DMS53 treated with DMSO at 0.1 percent for 48 hours (cell line): ENCODE results near the gene EDC3.
A peak's percentile ranks its signal among the peaks of the same experiment; 100 is the strongest.
"Not testable (repeated sequence)": the region's sequence is repeated elsewhere in the genome, so short reads cannot be mapped to it uniquely, and the experiment has no call there.

Experiments
- DNase-seq: peaks from one replicate; lab custom pipeline; 2025; ENCODE audit not compliant: unreplicated experiment; lab: John Stamatoyannopoulos, UW

EDC3 gene

GRCh38 chr15:74695597-74696397 is at the start of gene EDC3:
EDC3 (minus strand) TSS chr15:74696024; CDS start chr15:74675124, 20,900 bp downstream.
- DNase-seq = peak; percentile 41

- no peak for DNase-seq
Measured at GRCh38 chr15:74742422-74742821, 46.6 kb upstream of the EDC3 start.

GRCh38 chr15:74738239-74738638 is 42.4 kb upstream of the EDC3 start:
- not testable (repeated sequence) for DNase-seq

- DNase-seq = no peak
Measured at GRCh38 chr15:74735305-74735704, 39.5 kb upstream of the EDC3 start.

GRCh38 chr15:74733269-74733668 is 37.4 kb upstream of the EDC3 start:
- DNase-seq = no peak

- DNase-seq = no peak
Measured at GRCh38 chr15:74732846-74733245, 37.0 kb upstream of the EDC3 start.

- DNase-seq = no peak
Measured at GRCh38 chr15:74730619-74731316, 34.9 kb upstream of the EDC3 start.

GRCh38 chr15:74729372-74729771 is 33.5 kb upstream of the EDC3 start:
- DNase-seq = not testable (repeated sequence)

- DNase-seq = not testable (repeated sequence)
Measured at GRCh38 chr15:74728699-74729098, 32.9 kb upstream of the EDC3 start.

GRCh38 chr15:74727727-74728126 is 31.9 kb upstream of the EDC3 start:
- DNase-seq = peak; percentile 22

- DNase-seq = peak; percentile 22
Measured at GRCh38 chr15:74726774-74727164, 30.9 kb upstream of the EDC3 start.

GRCh38 chr15:74725845-74726773 is 30.3 kb upstream of the EDC3 start:
- peak; percentile 23 for DNase-seq

- peak; percentile 11 for DNase-seq
Measured at GRCh38 chr15:74725225-74725774, 29.5 kb upstream of the EDC3 start, which contains the start of gene CYP1A1. CYP1A1 (minus strand) TSS chr15:74725528; CDS start chr15:74723097, 2,431 bp downstream.

GRCh38 chr15:74724570-74725224 is 28.9 kb upstream of the EDC3 start:
- no peak for DNase-seq

- DNase-seq = peak; percentile 52
Measured at GRCh38 chr15:74723754-74724334, 28.0 kb upstream of the EDC3 start.

- no peak for DNase-seq
Measured at GRCh38 chr15:74723187-74723586, 27.4 kb upstream of the EDC3 start.

- DNase-seq = no peak
Measured at GRCh38 chr15:74722591-74722990, 26.8 kb upstream of the EDC3 start.

- DNase-seq = no peak
Measured at GRCh38 chr15:74716651-74717050, 20.8 kb upstream of the EDC3 start.

- no peak for DNase-seq
Measured at GRCh38 chr15:74712311-74712710, 16.5 kb upstream of the EDC3 start.
